Urinary bladder (tissue), 4 donors: ENCODE data around the gene PRPF8. TPM values are rescaled to one million over a fixed set of nuclear protein-coding genes. Genes with fewer than 3 reads are reported as not detected.
"Not testable (repeated sequence)": the region's sequence is repeated elsewhere in the genome, so short reads cannot be mapped to it uniquely, and the experiment has no call there.

Experiments used
- DNase-seq: peaks from one replicate; pipeline ENCODE4 v3.0.0-alpha.2; 2015; ENCODE audit errors: extremely low spot score
- H3K27ac ChIP-seq: one replicate; pipeline ENCODE4 v1.5.1; 2013; ENCODE audit warnings: low read depth, mild to moderate bottlenecking, moderate library complexity
- H3K36me3 ChIP-seq: one replicate; pipeline ENCODE4 v1.6.1; 2013; ENCODE audit warnings: mild to moderate bottlenecking, moderate library complexity; ENCODE audit not compliant: insufficient read depth
- H3K4me1 ChIP-seq: one replicate; pipeline ENCODE4 v1.6.1; 2013; ENCODE audit warnings: mild to moderate bottlenecking, moderate library complexity; ENCODE audit not compliant: insufficient read depth
- H3K4me3 ChIP-seq: one replicate; pipeline ENCODE4 v1.5.1; 2013; ENCODE audit warnings: low read depth, low read length
- WGBS: extraction: QIAGEN DNeasy Blood & Tissue Kit; methylation state at CpG from one replicate; pipeline ENCODE4 v1.1.7; 2013; 5-methylcytosine and 5-hydroxymethylcytosine counted together
- polyA plus RNA-seq: library from polyadenylated mRNA; stranded (reverse); fragments of 200-250 nt; gene quantifications from one replicate; pipeline ENCODE4 v1.2.3, GENCODE V29; 2013
- total RNA-seq: library from RNA; depleted of rRNA; stranded (reverse); fragments of >200 nt; gene quantifications from one replicate; pipeline ENCODE4 v1.2.3, GENCODE V29; 2014
- donor health status: healthy with polysubstance abuse.
- donor health status: healthy.

Gene PRPF8
- total and polyA plus RNA-seq, 2 donors, result 107 to 125 TPM

GRCh38 chr17:1693339-1693738 is 8.7 kb upstream of the PRPF8 start:
- no peak for DNase-seq
- 90% methylated on average over 7 of the region's 7 CpGs for WGBS
- no peak overlapping the region for H3K4me3 ChIP-seq
- no peak overlapping the region for H3K27ac ChIP-seq
- no peaks in the 10 kb centered on the region for H3K4me1 ChIP-seq
- H3K36me3 ChIP-seq, result no peaks in the 10 kb centered on the region

- no peaks in the 10 kb centered on the region for H3K36me3 ChIP-seq
- H3K27ac ChIP-seq, result no peak overlapping the region
- no peaks in the 10 kb centered on the region for H3K4me1 ChIP-seq
- H3K4me3 ChIP-seq, result no peak overlapping the region
- no peak for DNase-seq
- WGBS, result 85% methylated on average over 4 of the region's 8 CpGs
These were observed 6.0 kb upstream of the PRPF8 start for GRCh38 chr17:1690544-1691221.

- H3K4me3 ChIP-seq, H3K36me3 ChIP-seq, DNase-seq, H3K27ac ChIP-seq, H3K4me1 ChIP-seq: not testable (repeated sequence)
- 73% methylated on average over 6 of the region's 6 CpGs for WGBS
These were observed 3.7 kb upstream of the PRPF8 start for GRCh38 chr17:1688405-1688804.

- Histone ChIP-seq H3K4me3 (no peak overlapping the region), H3K4me1 (peaks cover 3% of the 10 kb centered on the region), H3K36me3 (peaks cover 6% of the 10 kb centered on the region), H3K27ac (no peak overlapping the region)
- no peak for DNase-seq
- 77% methylated on average over 7 of the region's 7 CpGs for WGBS
These were observed 1.4 kb upstream of the PRPF8 start for GRCh38 chr17:1686086-1686485.

GRCh38 chr17:1683459-1683858 is 1.2 kb downstream of the PRPF8 start:
- peaks cover 12% of the 10 kb centered on the region for H3K36me3 ChIP-seq
- DNase-seq, result no peak
- H3K4me3 ChIP-seq, result peak overlapping the region; percentile 84
- H3K27ac ChIP-seq, result no peak overlapping the region
- WGBS, result 78% methylated on average over 5 of the region's 5 CpGs
- peaks cover 3% of the 10 kb centered on the region for H3K4me1 ChIP-seq

- Histone ChIP-seq H3K27ac (no peak overlapping the region), H3K4me1 (no peaks in the 10 kb centered on the region), H3K4me3 (no peak overlapping the region), H3K36me3 (peaks cover 34% of the 10 kb centered on the region)
- 93% methylated on average over 13 of the region's 13 CpGs for WGBS
- DNase-seq, result no peak
These were observed 8.3 kb downstream of the PRPF8 start for GRCh38 chr17:1676401-1676800.

GRCh38 chr17:1673041-1673785 is 11.5 kb downstream of the PRPF8 start:
- Histone ChIP-seq H3K4me1 (no peaks in the 10 kb centered on the region), H3K4me3 (no peak overlapping the region), H3K36me3 (peaks cover 33% of the 10 kb centered on the region), H3K27ac (no peak overlapping the region)
- DNase-seq, result no peak
- 92% methylated on average over 26 of the region's 26 CpGs for WGBS

GRCh38 chr17:1663934-1664333 is 20.7 kb downstream of the PRPF8 start:
- not testable (repeated sequence) for H3K4me1 ChIP-seq, H3K27ac ChIP-seq, H3K4me3 ChIP-seq, DNase-seq
- H3K36me3 ChIP-seq, result peaks cover 15% of the 10 kb centered on the region
- 93% methylated on average over 5 of the region's 5 CpGs for WGBS

- Histone ChIP-seq H3K27ac (no peak overlapping the region), H3K36me3 (peaks cover 15% of the 10 kb centered on the region), H3K4me3 (no peak overlapping the region), H3K4me1 (no peaks in the 10 kb centered on the region)
- WGBS, result 94% methylated on average over 12 of the region's 12 CpGs
- no peak for DNase-seq
These were observed 23.6 kb downstream of the PRPF8 start for GRCh38 chr17:1661045-1661444.

- WGBS, result 91% methylated on average over 9 of the region's 9 CpGs
- H3K4me1 ChIP-seq, result no peaks in the 10 kb centered on the region
- H3K27ac ChIP-seq, result no peak overlapping the region
- DNase-seq, result no peak
- no peak overlapping the region for H3K4me3 ChIP-seq
- H3K36me3 ChIP-seq, result peaks cover 13% of the 10 kb centered on the region
These were observed 26.6 kb downstream of the PRPF8 start for GRCh38 chr17:1658100-1658499.

- Histone ChIP-seq H3K27ac (no peak overlapping the region), H3K36me3 (no peaks in the 10 kb centered on the region), H3K4me1 (no peaks in the 10 kb centered on the region), H3K4me3 (no peak overlapping the region)
- 94% methylated on average over 14 of the region's 14 CpGs for WGBS
- no peak for DNase-seq
These were observed 30.9 kb downstream of the PRPF8 start for GRCh38 chr17:1653735-1654134.

- not testable (repeated sequence) for DNase-seq, H3K4me3 ChIP-seq, H3K4me1 ChIP-seq, H3K27ac ChIP-seq, H3K36me3 ChIP-seq
- 84% methylated on average over 7 of the region's 7 CpGs for WGBS
These were observed 31.9 kb downstream of the PRPF8 start for GRCh38 chr17:1652794-1653193.

GRCh38 chr17:1651559-1651844 is 33.2 kb downstream of the PRPF8 start:
- no peaks in the 10 kb centered on the region for H3K36me3 ChIP-seq

GRCh38 chr17:1650731-1651558 is 33.7 kb downstream of the PRPF8 start:
- no peak for DNase-seq
- no peaks in the 10 kb centered on the region for H3K4me1 ChIP-seq
- H3K4me3 ChIP-seq, result no peak overlapping the region
- no peaks in the 10 kb centered on the region for H3K36me3 ChIP-seq
- 80% methylated on average over 22 of the region's 22 CpGs for WGBS
- H3K27ac ChIP-seq, result no peak overlapping the region

More at GRCh38 chr17:1651559-1651844, 33.2 kb downstream of the PRPF8 start:
- 90% methylated on average over 4 of the region's 4 CpGs for WGBS
- DNase-seq, result no peak
- H3K4me3 ChIP-seq, result no peak overlapping the region
- H3K4me1 ChIP-seq, result no peaks in the 10 kb centered on the region
- no peak overlapping the region for H3K27ac ChIP-seq
